GM12892 (cell line): ENCODE results near the gene TLE1. TPM values are rescaled to one million over a fixed set of nuclear protein-coding genes. Genes with fewer than 3 reads are reported as not detected.
"Not testable (repeated sequence)": the region's sequence is repeated elsewhere in the genome, so short reads cannot be mapped to it uniquely, and the experiment has no call there.

ENCODE experiments used
- DNase-seq: peaks from one replicate; pipeline ENCODE4 v3.0.0; 2011; ENCODE audit not compliant: insufficient read length
- FAIRE-seq: peaks from 2 replicates; lab custom pipeline; 2011; peaks lifted over from hg19 to GRCh38; lab: Jason Lieb, UNC
- POLR2A ChIP-seq: IDR thresholded peaks from 2 replicates; pipeline ENCODE4 v1.6.1; 2011; ENCODE audit warnings: low read depth, low read length, control low read depth
- POLR2AphosphoS5 ChIP-seq: IDR thresholded peaks from 2 replicates; pipeline ENCODE4 v1.6.1; 2011; ENCODE audit warnings: low read depth, low read length, control low read depth
- TAF1 ChIP-seq: IDR thresholded peaks from 2 replicates; pipeline ENCODE4 v1.6.1; 2011; ENCODE audit warnings: low read depth, mild to moderate bottlenecking, control low read depth, low read length, borderline replicate concordance
- polyA plus RNA-seq: library from polyadenylated mRNA; unstranded; fragments of >200 nt; gene quantifications from one replicate; pipeline ENCODE4 v1.2.1, GENCODE V29; 2012; ENCODE audit warnings: missing spikeins, inconsistent platforms; ENCODE audit not compliant: missing spikeins

Gene TLE1
- polyA plus RNA-seq = 0.19 TPM

GRCh38 chr9:81689343-81690175 lies at the start of gene TLE1:
TSS of gene TLE1 (minus strand) at chr9:81689547. CDS start at chr9:81688240, 1,307 bp downstream.
- peak; percentile 36 for DNase-seq
- no peak for TF ChIP-seq POLR2AphosphoS5
- TF ChIP-seq POLR2A = no peak
- no peak for TF ChIP-seq TAF1
- no peak for FAIRE-seq

- TF ChIP-seq POLR2AphosphoS5 (no peak), TAF1 (no peak), POLR2A (no peak)
- FAIRE-seq (no peak), DNase-seq (no peak)
Observed at GRCh38 chr9:81737871-81738507, 48.6 kb upstream of the TLE1 start.

- FAIRE-seq, DNase-seq: not testable (repeated sequence)
Observed at GRCh38 chr9:81730498-81730897, 41.2 kb upstream of the TLE1 start.

- DNase-seq = no peak
- TF ChIP-seq POLR2AphosphoS5 = no peak
- TF ChIP-seq POLR2A = no peak
- TF ChIP-seq TAF1 = no peak
- no peak for FAIRE-seq
Observed at GRCh38 chr9:81729135-81729534, 39.8 kb upstream of the TLE1 start.

- TF ChIP-seq POLR2AphosphoS5 (no peak), TAF1 (no peak), POLR2A (no peak)
- no peak for FAIRE-seq
- DNase-seq = no peak
Observed at GRCh38 chr9:81724242-81724889, 35.0 kb upstream of the TLE1 start.

- DNase-seq = no peak
- TF ChIP-seq POLR2A (no peak), POLR2AphosphoS5 (no peak), TAF1 (no peak)
- no peak for FAIRE-seq
Observed at GRCh38 chr9:81722277-81722676, 32.9 kb upstream of the TLE1 start.

GRCh38 chr9:81720450-81721086 lies 31.2 kb upstream of the TLE1 start:
- TF ChIP-seq TAF1 (no peak), POLR2A (no peak), POLR2AphosphoS5 (no peak)
- DNase-seq (no peak), FAIRE-seq (no peak)

- no peak for TF ChIP-seq POLR2AphosphoS5
- TF ChIP-seq TAF1 = no peak
- TF ChIP-seq POLR2A = no peak
- FAIRE-seq (no peak), DNase-seq (no peak)
Observed at GRCh38 chr9:81719972-81720371, 30.6 kb upstream of the TLE1 start.

- no peak for TF ChIP-seq POLR2AphosphoS5
- TF ChIP-seq TAF1 = no peak
- no peak for TF ChIP-seq POLR2A
- FAIRE-seq = no peak
- no peak for DNase-seq
Observed at GRCh38 chr9:81718244-81718643, 28.9 kb upstream of the TLE1 start.

- no peak for FAIRE-seq
- TF ChIP-seq POLR2A (no peak), POLR2AphosphoS5 (no peak)
- no peak for DNase-seq
Observed at GRCh38 chr9:81717747-81718077, 28.4 kb upstream of the TLE1 start.

GRCh38 chr9:81717061-81717746 lies 27.9 kb upstream of the TLE1 start:
- TF ChIP-seq POLR2AphosphoS5 = no peak
- no peak for TF ChIP-seq POLR2A
- TF ChIP-seq TAF1 = no peak
- DNase-seq (no peak), FAIRE-seq (no peak)
